Natural killer cell (primary cell): Measurements from ENCODE around the gene SH3TC2. TPM values are rescaled to one million over a fixed set of nuclear protein-coding genes. Genes with fewer than 3 reads are reported as not detected.

Source experiments
- ATAC-seq, 3 donors: fragments of 150-1000 bp in 2 of 3; fragments of 200-7000 bp in 1 of 3; cut with Tn5 transposase; 1 replicate in 1 of 3; 2 replicates in 2 of 3; pipeline ENCODE4 v1.10.0; 2021; ENCODE audit warnings: mild to moderate bottlenecking in 2 of 3, moderate library complexity in 2 of 3
- DNase-seq, 2 donors: peaks; one replicate each; pipeline versions ENCODE4 v3.0.0 to v3.0.0-alpha.2; 2013 to 2021; ENCODE audit warnings: mixed read lengths in 1 of 2
- H3K27ac ChIP-seq: one replicate; pipeline ENCODE4 v1.5.1; 2013; ENCODE audit warnings: mild to moderate bottlenecking, low read length
- H3K27me3 ChIP-seq: one replicate; pipeline ENCODE4 v1.6.1; 2013; ENCODE audit warnings: low read length; ENCODE audit not compliant: control insufficient read depth, insufficient read depth
- H3K36me3 ChIP-seq: one replicate; pipeline ENCODE4 v1.6.1; 2013; ENCODE audit warnings: low read length; ENCODE audit not compliant: control insufficient read depth, insufficient read depth
- H3K4me1 ChIP-seq: one replicate; pipeline ENCODE4 v1.6.1; 2013; ENCODE audit warnings: low read length; ENCODE audit not compliant: control insufficient read depth, insufficient read depth
- H3K4me3 ChIP-seq: one replicate; pipeline ENCODE4 v1.5.1; 2013; ENCODE audit warnings: low read length
- H3K9me3 ChIP-seq: one replicate; pipeline ENCODE4 v1.6.1; 2013; ENCODE audit warnings: low read length; ENCODE audit not compliant: control insufficient read depth, insufficient read depth
- H3K27ac Mint-ChIP-seq, 2 donors: one replicate each; pipeline ENCODE4 v1.8.0; 2022; ENCODE audit warnings: mild to moderate bottlenecking in 2 of 2, mixed read lengths in 2 of 2, moderate library complexity in 1 of 2
- H3K27me3 Mint-ChIP-seq, 2 donors: one replicate each; pipeline ENCODE4 v1.8.0; 2022; ENCODE audit warnings: low read depth in 2 of 2, mixed read lengths in 2 of 2
- H3K36me3 Mint-ChIP-seq: one replicate; pipeline ENCODE4 v1.8.0; 2022; ENCODE audit warnings: mixed read lengths
- H3K4me1 Mint-ChIP-seq, 2 donors: one replicate each; pipeline ENCODE4 v1.8.0; 2022; ENCODE audit warnings: mixed read lengths in 2 of 2
- H3K4me3 Mint-ChIP-seq: one replicate; pipeline ENCODE4 v1.8.0; 2022; ENCODE audit warnings: mild to moderate bottlenecking, moderate library complexity, mixed read lengths
- H3K9me3 Mint-ChIP-seq, 2 donors: one replicate each; pipeline ENCODE4 v1.8.0; 2022; ENCODE audit warnings: mixed read lengths in 2 of 2
- WGBS: methylation state at CpG from one replicate; pipeline ENCODE4 v1.1.7; 2013; ENCODE audit warnings: missing lambda C conversion rate; ENCODE audit not compliant: insufficient coverage; 5-methylcytosine and 5-hydroxymethylcytosine counted together
- intact Hi-C: fragments of 100-400 bp; cut with micrococcal nuclease; formaldehyde crosslinking; loops from one replicate; pipeline ENCODE4 v1.14.2; 2022
- total RNA-seq, 4 donors: library from RNA; stranded (reverse); fragments of 120-200 nt in 1 of 4; gene quantifications; one replicate each; pipeline versions ENCODE4 v1.2.3 to v1.2.4, GENCODE V29; 2013 to 2022
- TF ChIP-seq, protein P1 (sequence below): fragments of 200-600 bp; IDR thresholded peaks from one replicate; pipeline ENCODE4 v1.8.0; 2022; ENCODE audit warnings: antibody characterized with exemption

Gene SH3TC2
- total RNA-seq, 3 donors from 2014 or later (not counting 1 experiment from before 2014, with no cell fraction given), result 0.11 to 0.68 (median 0.58) TPM

DNA sequence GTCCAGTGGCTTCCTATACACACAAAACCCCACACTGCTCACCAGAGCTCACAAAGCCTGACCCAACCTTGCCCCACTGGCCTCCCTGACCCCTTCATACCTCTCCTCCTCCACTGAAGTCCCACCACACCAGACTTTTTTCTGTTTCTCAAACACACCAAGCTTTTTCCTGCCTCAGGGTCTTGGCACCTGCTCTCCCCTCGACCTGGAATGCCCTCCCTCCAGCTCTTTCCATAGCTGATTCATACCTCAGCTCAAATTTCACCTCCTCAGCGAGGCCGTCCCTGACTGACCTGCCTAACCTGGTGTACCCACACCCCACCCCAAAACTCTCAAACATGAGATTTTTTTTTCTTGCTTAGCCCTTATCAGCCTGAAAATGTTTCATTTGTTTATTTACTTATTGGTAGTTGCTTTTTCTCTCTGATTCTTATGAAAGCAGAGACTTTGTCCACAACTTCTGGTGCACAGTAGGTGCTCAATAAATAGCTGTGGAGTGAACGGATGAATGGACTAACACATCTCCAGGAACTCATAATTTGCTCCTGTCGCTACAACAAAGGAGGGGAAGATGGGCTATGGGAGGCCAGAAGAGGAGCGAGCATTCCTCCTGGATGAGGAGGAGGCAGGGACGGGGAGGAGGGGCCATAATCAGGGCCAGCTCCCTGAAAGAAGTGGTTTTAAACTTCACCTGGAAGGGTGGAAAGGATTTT, 84.3 kb downstream of the SH3TC2 start:
- H3K27me3 ChIP-seq, result no peaks in the 10 kb centered on the region
- Mint-ChIP-seq H3K4me3 (no peak overlapping the region), H3K9me3 (no peaks in the 10 kb centered on the region), H3K4me1 (no peaks in the 10 kb centered on the region), H3K27ac (no peak overlapping the region), H3K36me3 (no peaks in the 10 kb centered on the region), H3K27me3 (peaks cover 0 to 2% of the 10 kb centered on the region in 2 donors)
- 86% methylated on average over 7 of the region's 7 CpGs for WGBS
- ATAC-seq (no peak), DNase-seq (no peak)
- TF ChIP-seq, protein P1, sequence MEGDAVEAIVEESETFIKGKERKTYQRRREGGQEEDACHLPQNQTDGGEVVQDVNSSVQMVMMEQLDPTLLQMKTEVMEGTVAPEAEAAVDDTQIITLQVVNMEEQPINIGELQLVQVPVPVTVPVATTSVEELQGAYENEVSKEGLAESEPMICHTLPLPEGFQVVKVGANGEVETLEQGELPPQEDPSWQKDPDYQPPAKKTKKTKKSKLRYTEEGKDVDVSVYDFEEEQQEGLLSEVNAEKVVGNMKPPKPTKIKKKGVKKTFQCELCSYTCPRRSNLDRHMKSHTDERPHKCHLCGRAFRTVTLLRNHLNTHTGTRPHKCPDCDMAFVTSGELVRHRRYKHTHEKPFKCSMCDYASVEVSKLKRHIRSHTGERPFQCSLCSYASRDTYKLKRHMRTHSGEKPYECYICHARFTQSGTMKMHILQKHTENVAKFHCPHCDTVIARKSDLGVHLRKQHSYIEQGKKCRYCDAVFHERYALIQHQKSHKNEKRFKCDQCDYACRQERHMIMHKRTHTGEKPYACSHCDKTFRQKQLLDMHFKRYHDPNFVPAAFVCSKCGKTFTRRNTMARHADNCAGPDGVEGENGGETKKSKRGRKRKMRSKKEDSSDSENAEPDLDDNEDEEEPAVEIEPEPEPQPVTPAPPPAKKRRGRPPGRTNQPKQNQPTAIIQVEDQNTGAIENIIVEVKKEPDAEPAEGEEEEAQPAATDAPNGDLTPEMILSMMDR, result no peak
- H3K4me1 ChIP-seq, result no peaks in the 10 kb centered on the region
- no peak overlapping the region for H3K27ac ChIP-seq
- H3K9me3 ChIP-seq, result no peaks in the 10 kb centered on the region
- intact Hi-C loops, result no loop called here
- no peaks in the 10 kb centered on the region for H3K36me3 ChIP-seq
- no peak overlapping the region for H3K4me3 ChIP-seq

DNA sequence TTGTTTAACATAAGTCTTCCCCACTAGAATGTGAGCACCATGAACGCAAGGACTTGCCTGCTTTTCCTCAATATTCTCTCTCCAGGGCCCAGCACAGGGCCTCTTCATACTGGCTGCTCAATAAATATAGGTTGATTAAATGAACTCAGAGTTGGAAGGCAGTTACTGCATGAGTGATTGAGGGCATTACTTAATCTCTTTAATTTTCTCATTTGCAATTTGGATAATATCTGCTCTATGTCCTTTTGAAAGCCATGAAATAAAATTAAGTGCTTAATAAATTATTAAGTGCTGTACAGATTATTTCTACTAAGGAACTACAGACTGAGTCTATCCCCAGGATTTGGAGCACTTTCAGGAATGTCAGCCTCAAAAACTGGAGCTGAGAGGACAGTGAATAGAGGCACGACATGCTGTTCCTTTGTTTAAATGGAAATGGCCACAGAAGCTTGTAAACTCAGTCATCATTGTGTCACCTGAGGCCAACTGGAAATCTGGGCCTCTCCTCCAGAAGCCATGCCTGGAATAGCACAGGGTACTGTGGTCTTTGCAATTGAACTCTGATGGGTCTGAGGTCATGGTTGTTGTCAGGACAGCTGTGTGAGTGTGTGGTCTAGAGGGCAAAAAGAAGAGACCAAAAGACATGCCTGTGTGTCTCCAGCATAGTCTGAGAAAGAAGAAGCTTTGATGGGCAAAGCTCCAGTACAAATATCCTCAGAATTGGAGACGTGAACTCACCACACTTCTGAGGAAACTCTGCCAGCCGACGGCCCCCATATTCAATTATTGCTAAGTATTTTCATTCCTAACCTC, 86.1 kb downstream of the SH3TC2 start:
- H3K36me3 Mint-ChIP-seq, result no peaks in the 10 kb centered on the region
- no peaks in the 10 kb centered on the region for H3K9me3 Mint-ChIP-seq
- TF ChIP-seq, protein P1, result no peak
- no peak overlapping the region for H3K4me3 Mint-ChIP-seq
- H3K27ac Mint-ChIP-seq, result no peak overlapping the region
- WGBS, result 86% methylated on average over 4 of the region's 5 CpGs
- no peaks in the 10 kb centered on the region for H3K36me3 ChIP-seq
- H3K4me1 Mint-ChIP-seq, result no peaks in the 10 kb centered on the region
- no peak overlapping the region for H3K4me3 ChIP-seq
- no peak overlapping the region for H3K27ac ChIP-seq
- H3K27me3 ChIP-seq, result no peaks in the 10 kb centered on the region
- no peaks in the 10 kb centered on the region for H3K4me1 ChIP-seq
- H3K9me3 ChIP-seq, result no peaks in the 10 kb centered on the region
- ATAC-seq, result no peak
- DNase-seq, result no peak
- H3K27me3 Mint-ChIP-seq, result peaks cover 0 to 2% of the 10 kb centered on the region in 2 donors
- intact Hi-C loops, result no loop called here

DNA sequence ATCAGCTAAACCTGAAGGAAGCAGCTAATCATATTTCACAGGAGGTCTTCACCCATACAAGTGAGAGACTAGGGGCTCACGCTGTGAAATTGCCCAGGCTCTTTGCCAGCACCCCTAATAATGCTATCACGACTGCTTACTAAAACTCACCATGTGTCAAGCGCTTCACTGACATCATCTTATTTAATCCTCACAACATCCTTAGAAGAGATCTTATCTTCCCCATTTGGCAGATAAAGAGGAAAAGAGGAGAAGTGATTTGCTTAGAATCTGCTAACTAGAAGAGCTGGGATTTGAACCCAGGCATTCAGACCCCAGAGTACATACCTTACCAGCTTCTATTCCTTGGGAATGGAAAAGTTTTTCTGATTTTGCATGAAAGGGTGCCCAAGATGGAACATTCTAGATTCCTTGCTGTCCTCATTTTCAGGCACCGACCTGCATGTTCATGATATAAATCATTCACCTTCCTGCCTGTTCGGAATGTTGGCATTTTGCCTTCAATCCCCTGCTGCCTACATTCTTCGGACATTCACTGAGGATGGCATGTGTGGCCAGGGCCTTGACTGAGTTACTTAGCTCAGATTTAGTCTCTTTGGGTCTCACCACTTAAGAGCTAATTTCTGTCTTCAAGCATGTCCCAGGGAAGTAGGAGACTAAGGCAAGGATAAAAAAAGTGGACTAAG, 88.1 kb downstream of the SH3TC2 start:
- no peaks in the 10 kb centered on the region for H3K27me3 Mint-ChIP-seq
- H3K4me1 Mint-ChIP-seq, result no peaks in the 10 kb centered on the region
- TF ChIP-seq, protein P1, result no peak
- ATAC-seq (no peak), DNase-seq (no peak)
- no peaks in the 10 kb centered on the region for H3K36me3 ChIP-seq
- H3K27ac Mint-ChIP-seq, result no peak overlapping the region
- no peaks in the 10 kb centered on the region for H3K9me3 ChIP-seq
- WGBS, result 95% methylated on average over 6 of the region's 6 CpGs
- H3K4me3 Mint-ChIP-seq, result no peak overlapping the region
- H3K27me3 ChIP-seq, result no peaks in the 10 kb centered on the region
- H3K36me3 Mint-ChIP-seq, result no peaks in the 10 kb centered on the region
- H3K4me1 ChIP-seq, result no peaks in the 10 kb centered on the region
- H3K27ac ChIP-seq, result no peak overlapping the region
- H3K4me3 ChIP-seq, result no peak overlapping the region
- intact Hi-C loops, result no loop called here
- no peaks in the 10 kb centered on the region for H3K9me3 Mint-ChIP-seq
